ENCODE data around the gene IL4I1.

IL4I1 gene

GRCh38 chr19:49840321-49840720 is 56.4 kb downstream of the IL4I1 start:
- no peak for DNase-seq
- no peak overlapping the region for H3K27ac ChIP-seq
- no peaks in the 10 kb centered on the region for H3K27me3 ChIP-seq (ENCODE audit: insufficient read depth, low read depth, severe bottlenecking)
- H3K9me3 ChIP-seq (ENCODE audit: severe bottlenecking) = no peaks in the 10 kb centered on the region
- H3K4me3 ChIP-seq (ENCODE audit: low read depth, low read length) = no peak overlapping the region
- peaks cover 56% of the 10 kb centered on the region for H3K36me3 ChIP-seq
- no peak for TF ChIP-seq CTCF (IDR thresholded peaks at IDR 0.05; ENCODE audit: low read depth, low read length)

- Histone ChIP-seq H3K27me3 (ENCODE audit: insufficient read depth, low read depth, severe bottlenecking) (no peaks in the 10 kb centered on the region), H3K27ac (no peak overlapping the region), H3K36me3 (peaks cover 62% of the 10 kb centered on the region), H3K9me3 (ENCODE audit: severe bottlenecking) (no peaks in the 10 kb centered on the region), H3K4me3 (ENCODE audit: low read depth, low read length) (no peak overlapping the region)
- no peak for DNase-seq
- TF ChIP-seq CTCF (IDR thresholded peaks at IDR 0.05; ENCODE audit: low read depth, low read length) = no peak
Measured at GRCh38 chr19:49839713-49840112, 57.0 kb downstream of the IL4I1 start.
